HPDE6-E6E7 (cell line): ENCODE results near the gene AUH.

ENCODE experiments used
- DNase-seq: peaks from one replicate; pipeline ENCODE4 v3.0.0; 2011; ENCODE audit warnings: missing footprints; ENCODE audit errors: extremely low spot score

AUH gene

DNA sequence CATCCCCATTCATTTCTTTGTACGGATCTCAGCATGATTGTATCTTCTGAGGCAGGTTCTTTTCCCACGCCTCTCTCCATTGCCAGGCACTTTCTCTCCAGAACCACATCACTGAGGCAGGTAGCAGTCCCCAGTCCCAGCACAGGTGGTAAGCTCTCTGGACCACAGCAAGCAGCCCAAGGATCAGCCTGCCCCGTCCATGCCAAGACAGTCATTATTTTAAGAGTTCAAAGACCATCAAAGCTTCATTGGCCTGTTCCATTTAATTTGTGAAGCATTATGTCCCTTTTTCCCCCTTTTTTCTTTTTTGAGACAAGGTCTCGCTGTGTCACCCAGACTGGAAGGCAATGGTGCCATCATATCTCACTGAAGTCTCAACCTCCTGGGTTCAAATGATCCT is 171.7 kb downstream of the AUH start:
- no peak for DNase-seq

DNA sequence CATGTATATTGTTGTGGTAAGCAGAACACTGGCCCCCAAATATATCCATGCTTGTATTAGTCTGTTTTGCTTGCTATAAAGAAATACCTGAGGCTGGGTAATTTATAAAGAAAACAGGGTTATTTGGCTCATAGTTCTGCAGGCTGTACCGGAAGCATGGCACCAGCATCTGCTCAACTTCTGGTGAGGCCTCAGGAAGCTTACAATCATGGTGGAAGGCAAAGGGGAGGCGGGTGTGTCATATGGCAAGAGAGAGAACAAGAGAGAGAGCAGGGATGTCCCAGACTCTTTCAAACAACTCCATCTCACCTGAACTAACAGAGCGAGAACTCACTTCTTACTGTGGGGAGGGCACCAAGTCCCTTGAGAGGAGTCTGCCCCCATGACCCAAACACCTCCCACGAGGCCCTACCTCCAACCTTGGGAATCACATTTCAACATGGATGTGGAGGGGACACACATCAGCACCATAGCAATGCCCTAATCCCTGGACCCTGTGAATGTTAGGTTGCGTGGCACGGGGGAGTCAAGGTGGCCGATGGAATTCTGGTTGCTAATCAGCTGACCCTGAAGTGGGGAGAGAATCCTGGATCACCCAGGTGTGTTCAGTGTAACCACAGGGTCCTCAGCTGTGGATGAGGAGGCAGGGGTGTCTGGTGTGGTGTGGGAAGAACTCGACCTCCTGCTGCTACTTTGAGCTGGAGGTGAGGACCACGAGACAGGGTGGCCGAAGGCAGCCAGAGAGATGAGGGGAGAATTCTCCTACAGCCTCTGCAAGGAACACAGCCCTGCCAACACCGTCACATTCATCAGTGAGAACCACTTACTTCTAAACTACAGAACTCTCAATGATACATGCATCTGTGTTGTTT is 172.8 kb downstream of the AUH start:
- no peak for DNase-seq

GRCh38 chr9:91187965-91188344 is 173.8 kb downstream of the AUH start:
- no peak for DNase-seq

- no peak for DNase-seq
Measured at GRCh38 chr9:91187311-91187964, 174.3 kb downstream of the AUH start.

DNA sequence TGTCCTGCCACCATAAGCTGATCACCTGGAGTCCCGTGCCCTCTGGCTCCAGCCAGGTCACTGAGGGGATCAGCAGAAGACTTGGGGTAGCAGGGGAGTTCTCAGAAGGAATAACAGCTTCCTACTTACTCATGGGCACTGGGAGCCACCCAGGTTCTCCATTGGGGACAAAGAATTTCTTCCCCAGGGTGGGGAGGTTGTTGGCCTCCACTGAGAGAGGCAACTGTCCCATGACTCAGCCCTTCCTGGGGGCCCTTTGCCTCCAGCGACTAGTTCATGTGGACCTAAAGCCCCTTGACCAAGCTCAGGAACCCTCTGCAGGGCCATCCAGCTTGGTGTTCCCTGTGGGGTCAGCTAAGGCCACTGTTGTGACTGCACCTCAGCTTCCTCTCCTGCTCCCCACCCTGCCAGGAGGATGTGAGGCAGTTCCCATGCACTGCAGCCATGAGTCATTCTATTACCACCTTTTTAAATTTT is 175.0 kb downstream of the AUH start:
- no peak for DNase-seq

DNA sequence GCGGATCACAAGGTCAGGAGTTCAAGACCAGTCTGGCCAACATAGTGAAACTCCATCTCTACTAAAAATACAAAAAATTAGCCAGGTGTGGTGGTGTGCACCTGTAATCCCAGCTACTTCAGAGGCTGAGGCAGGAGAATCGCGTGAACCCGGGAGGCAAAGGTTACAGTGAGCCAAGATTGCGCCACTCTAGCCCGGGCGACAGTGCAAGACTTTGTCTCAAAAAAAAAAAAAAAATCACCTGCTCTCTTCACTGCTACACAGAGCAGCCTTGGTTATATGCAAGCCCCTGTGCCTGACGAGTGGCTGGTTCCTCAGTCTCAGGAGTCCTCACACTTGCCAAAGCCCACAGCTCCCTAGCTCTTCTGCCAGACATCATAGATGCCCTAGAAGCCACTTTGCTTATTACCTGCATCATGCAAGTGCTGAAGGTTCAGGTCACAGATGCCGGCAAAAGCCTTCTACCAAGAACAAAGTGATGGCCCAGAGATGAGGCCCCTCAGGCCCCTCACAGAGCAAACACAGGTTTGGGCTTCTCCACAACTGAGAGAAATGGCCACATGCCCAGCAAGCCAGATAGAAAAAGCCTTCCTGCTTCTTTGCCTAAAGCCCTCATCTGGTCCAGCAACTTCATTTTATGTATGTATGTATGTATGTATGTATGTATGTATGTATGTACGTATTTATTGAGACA is 176.4 kb downstream of the AUH start:
- DNase-seq: no peak

GRCh38 chr9:91182429-91183225 is 179.1 kb downstream of the AUH start:
- peak; percentile 96 for DNase-seq

DNA sequence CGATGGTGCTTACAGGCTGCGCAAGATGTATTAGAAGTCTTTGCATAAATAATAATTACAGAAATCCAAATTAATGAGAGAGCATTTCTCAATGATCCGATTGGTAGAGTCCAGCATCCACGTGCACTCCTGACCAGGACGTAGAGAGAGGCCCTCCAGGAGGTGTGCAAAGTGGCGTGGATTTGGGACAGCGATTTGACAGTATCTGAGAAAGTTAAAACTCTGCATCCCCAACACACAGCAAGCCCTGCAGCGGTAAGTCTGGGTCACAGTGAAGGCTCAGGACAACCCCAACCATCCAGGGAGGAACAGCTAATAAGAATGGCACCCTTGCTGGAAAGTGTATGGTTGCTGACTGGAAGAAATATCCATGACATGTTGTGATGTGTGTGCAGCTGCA is 180.2 kb downstream of the AUH start:
- no peak for DNase-seq

DNA sequence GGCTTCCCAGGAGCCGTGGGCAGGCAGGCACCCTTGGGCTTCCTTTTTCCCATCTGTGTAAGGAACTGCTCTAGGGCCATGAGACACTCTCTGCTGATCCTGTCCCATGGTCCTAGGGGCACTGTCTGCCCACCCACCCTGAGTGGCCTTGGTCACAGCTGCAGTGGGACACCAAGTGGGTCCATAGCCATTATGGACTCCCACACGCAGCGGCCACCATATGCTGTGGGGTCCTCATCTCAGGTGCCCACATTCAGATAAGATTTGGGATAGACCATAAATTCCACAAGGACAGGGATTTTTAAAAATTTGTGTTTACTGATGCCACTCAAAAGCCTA is 180.8 kb downstream of the AUH start:
- no peak for DNase-seq

GRCh38 chr9:91180240-91180929 is 181.3 kb downstream of the AUH start:
- no peak for DNase-seq

- DNase-seq: no peak
Measured at GRCh38 chr9:91179237-91180138, 182.2 kb downstream of the AUH start.

DNA sequence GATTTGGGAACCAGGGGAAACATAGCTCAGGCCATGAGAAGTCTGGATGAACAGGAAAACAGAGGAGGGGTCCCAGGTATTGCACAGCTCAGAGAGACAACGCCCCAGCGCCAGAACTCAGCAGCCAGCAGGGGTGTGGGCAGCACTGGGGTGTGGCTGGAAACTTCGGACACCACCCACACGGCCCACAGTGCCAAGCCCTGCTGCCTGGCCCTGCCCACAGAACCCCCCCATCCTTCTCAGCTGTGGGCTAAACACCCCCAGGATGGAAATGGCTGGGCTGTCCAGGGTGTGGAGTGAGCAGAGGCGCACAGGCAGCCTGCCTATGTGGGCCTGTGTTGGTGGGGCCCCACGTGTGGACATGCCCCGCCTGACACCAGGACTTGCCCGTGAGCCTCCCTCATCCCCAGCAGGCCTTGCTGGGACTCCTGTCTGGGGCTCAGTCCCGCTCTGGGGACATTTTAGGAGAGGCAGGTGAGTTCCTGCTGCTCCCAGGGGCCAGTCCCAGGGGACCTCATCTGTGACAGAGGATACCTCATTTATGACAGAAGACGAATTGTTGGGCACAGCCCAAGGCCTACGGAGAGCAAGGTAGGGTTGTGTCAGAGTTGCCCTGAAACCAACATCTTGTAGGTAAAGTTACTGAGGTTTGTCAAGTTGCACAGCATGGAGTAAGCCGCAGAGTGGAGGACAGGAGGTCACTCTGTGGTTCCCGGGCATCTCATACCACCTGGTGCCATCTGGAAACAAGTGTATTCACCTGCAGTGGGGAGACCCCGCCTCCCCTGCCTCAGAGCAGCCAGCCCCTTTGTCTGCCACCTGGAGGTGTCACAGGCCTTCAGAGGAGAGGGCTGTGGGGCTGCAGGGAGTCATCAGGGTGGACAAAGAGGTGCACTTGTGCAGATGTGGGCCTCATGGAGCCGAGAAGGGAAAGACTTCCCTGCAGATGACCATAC is 183.2 kb downstream of the AUH start:
- no peak for DNase-seq

GRCh38 chr9:91177661-91178280 is 183.9 kb downstream of the AUH start:
- DNase-seq: no peak

DNA sequence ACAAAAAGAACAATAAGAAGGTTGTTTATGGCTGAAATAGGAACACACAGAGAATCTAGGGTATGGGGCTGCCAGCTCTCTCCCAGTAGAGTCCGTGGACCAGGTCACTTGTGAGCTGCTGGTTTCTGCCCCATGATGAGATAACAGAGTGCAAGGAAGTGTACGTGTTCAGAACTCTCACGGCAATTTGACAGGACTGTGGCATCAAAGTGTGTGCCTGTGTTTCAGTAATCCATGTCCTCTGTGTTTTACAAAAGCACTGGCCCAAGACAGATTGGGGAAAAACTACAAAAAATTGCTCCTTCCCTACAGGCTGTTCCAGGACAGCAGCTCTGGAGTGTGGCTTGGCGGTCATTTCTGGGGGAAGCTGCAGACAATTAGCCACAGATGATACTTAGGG is 184.6 kb downstream of the AUH start:
- DNase-seq: no peak

DNA sequence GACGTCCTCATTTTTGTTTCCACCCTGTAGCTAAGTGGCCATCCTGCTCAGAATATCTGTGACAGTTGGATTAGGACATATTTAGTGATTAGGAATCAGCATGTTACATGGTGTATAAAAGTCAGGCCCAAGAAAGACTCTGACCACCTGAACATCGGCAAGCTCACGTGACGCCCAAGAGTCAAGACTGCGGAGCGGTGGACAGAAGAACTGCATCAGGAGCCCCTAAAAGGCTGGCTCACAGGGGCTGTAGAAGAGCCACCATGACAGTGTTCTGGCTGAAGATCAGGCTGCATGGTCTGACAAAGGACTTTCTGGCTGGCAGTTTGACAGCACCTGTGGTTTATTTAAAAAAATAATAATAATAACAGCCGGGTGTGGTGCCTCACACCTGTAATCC is 185.3 kb downstream of the AUH start:
- no peak for DNase-seq

- DNase-seq: no peak
Measured at GRCh38 chr9:91174772-91175171, 186.9 kb downstream of the AUH start.

DNA sequence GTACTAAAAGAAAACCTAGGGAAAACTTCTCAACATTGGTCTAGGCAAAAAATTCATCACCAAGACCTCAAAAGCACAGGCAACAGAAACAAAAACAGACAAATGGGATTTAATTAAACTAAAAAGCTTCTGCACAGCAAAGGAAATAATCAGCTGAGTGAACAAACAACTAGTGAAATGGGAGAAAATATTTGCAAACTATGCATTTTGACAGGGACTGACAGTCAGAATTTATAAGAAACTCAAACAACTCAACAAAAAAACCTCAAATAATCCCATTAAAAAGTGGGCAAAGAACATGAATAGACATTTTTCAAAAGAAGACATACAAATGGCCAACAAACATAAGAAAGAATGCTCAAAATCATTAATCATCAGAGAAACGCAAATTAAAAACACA is 189.4 kb downstream of the AUH start:
- no peak for DNase-seq

DNA sequence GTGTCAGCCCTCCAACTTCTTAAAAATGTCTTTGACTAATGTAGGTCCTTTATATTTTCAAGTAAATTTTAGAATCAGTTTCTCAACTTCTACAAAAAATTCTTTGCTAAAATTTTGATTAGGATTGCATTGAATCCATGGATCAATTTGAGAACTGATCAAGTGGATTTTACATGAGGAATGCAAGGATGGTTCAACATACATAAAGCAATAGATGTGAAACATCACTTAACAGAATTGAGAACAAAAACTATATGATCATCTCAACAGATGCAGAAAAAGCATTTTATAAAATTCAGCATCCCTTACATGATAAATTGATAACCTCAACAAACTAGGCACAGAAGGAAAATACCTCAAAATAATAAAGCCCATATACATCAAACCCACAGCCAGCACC is 190.8 kb downstream of the AUH start:
- no peak for DNase-seq
